ENCODE measurements around the gene CBLB. TPM values are rescaled to one million over a fixed set of nuclear protein-coding genes. Genes with fewer than 3 reads are reported as not detected.
A peak's percentile ranks its signal among the peaks of the same experiment; 100 is the strongest.

Gene CBLB
- total and polyA plus RNA-seq, 2 experiments from 2014 or later: 36.6 to 41.9 TPM

DNA sequence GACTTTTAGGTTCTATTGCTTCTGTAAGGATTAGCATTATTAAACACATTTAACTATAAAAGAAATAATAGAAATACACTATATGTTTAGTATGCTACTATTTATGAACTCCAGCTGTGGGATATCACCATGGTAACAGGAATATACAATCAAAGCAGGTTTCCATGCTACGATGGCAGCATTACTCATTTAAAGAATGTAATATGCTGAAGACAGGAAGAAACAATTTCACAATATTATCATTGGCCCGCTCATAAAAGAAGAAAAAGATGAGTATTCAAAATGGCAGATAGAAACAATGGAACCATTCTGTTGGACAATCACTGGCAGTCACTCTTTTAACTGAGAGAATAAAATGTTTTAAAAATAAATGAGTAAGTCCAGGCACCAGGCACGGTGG is 153.4 kb downstream of the CBLB start:
- Histone ChIP-seq H4K20me1 (ENCODE audit: insufficient read depth) (no peaks in the 10 kb centered on the region), H3K27me3 (replicated peaks; ENCODE audit: insufficient read depth) (no peaks in the 10 kb centered on the region), H3K4me1 (ENCODE audit: insufficient read depth) (peaks cover 12% of the 10 kb centered on the region), H2AFZ (no peak overlapping the region), H3K79me2 (ENCODE audit: insufficient read depth) (peaks cover 32% of the 10 kb centered on the region), H3K27ac (peak overlapping the region; percentile 96), H3K9ac (peak overlapping the region; percentile 72), H3K9me3 (ENCODE audit: low read depth) (no peaks in the 10 kb centered on the region), H3K36me3 (ENCODE audit: low read depth) (peaks cover 88% of the 10 kb centered on the region), H3K4me3 (no peak overlapping the region), H3F3A (ENCODE audit: insufficient read depth) (peaks cover 56% of the 10 kb centered on the region), H3K4me2 (ENCODE audit: unreplicated experiment) (no peak overlapping the region), H3K9me2 (ENCODE audit: insufficient read depth) (no peaks in the 10 kb centered on the region)
- no peak for TF ChIP-seq EZH2phosphoT487 (IDR thresholded peaks at IDR 0.05; ENCODE audit: insufficient read depth, low read depth)
- TF ChIP-seq EZH2 (IDR thresholded peaks at IDR 0.05; ENCODE audit: insufficient read depth, poor library complexity, severe bottlenecking): no peak
- 47 to 50% methylated on average over 3 of the region's 3 CpGs for WGBS, 2 experiments (ENCODE audit: low coverage in 1 of 2, low lambda C conversion rate in 2 of 2, missing lambda C conversion rate in 2 of 2)
- in situ Hi-C loops (cut with MboI): no loop called here
- peak; percentile 88 for DNase-seq

DNA sequence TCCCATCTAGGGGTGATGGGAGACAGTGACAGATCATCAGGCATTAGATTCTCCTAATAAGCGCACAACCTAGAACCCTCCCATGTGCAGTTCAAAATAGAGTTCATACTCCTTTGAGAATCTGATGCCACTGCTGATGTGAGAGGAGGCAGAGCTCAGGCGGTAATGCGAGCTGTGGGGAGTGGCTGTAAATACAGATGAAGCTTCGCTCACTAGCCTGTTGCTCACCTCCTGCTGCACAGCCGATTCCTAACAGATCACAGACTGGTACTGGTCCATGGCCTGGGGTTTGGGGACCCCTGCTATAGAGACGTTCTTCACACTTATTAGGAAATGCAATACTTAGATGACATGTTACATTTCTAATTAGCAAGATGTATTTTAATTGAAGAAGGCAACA is 154.4 kb downstream of the CBLB start:
- H3K9me2 ChIP-seq (ENCODE audit: insufficient read depth): no peaks in the 10 kb centered on the region
- no peak overlapping the region for H3K4me3 ChIP-seq
- no peak overlapping the region for H3K4me2 ChIP-seq (ENCODE audit: unreplicated experiment)
- no peaks in the 10 kb centered on the region for H4K20me1 ChIP-seq (ENCODE audit: insufficient read depth)
- no peak for TF ChIP-seq EZH2 (IDR thresholded peaks at IDR 0.05; ENCODE audit: insufficient read depth, poor library complexity, severe bottlenecking)
- no peak for TF ChIP-seq EZH2phosphoT487 (IDR thresholded peaks at IDR 0.05; ENCODE audit: insufficient read depth, low read depth)
- no peak overlapping the region for H3K9ac ChIP-seq
- no peaks in the 10 kb centered on the region for H3K9me3 ChIP-seq (ENCODE audit: low read depth)
- WGBS, 2 experiments (ENCODE audit: low coverage in 1 of 2, low lambda C conversion rate in 2 of 2, missing lambda C conversion rate in 2 of 2): 97 to 98% methylated on average over 6 of the region's 6 CpGs
- H3K27ac ChIP-seq: peak overlapping the region; percentile 96
- H3K79me2 ChIP-seq (ENCODE audit: insufficient read depth): peaks cover 38% of the 10 kb centered on the region
- in situ Hi-C loops (cut with MboI): no loop called here
- no peak overlapping the region for H2AFZ ChIP-seq
- H3F3A ChIP-seq (ENCODE audit: insufficient read depth): peaks cover 59% of the 10 kb centered on the region
- DNase-seq: no peak
- peaks cover 87% of the 10 kb centered on the region for H3K36me3 ChIP-seq (ENCODE audit: low read depth)
- H3K4me1 ChIP-seq (ENCODE audit: insufficient read depth): peaks cover 12% of the 10 kb centered on the region
- no peaks in the 10 kb centered on the region for H3K27me3 ChIP-seq (replicated peaks; ENCODE audit: insufficient read depth)

DNA sequence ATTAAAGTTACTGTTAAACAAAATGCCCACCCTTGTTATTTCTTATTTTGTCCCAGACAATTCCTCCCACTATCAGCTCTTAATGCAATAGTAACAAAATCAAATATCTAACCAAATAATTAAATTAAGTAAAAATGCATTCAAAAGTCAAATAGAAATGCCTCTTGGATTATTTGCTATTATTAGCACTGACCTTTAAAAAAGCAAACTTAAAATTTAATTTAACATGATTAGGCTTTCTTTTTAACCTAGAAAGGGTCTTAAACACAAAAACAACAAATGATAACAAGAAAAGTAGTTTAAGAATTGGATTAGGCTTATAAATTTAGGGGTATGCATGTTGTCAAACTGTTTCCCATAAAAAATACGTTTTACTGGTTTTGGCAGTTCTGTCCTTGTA is 159.8 kb downstream of the CBLB start:
- Histone ChIP-seq H3F3A (ENCODE audit: insufficient read depth) (peaks cover 52% of the 10 kb centered on the region), H2AFZ (no peak overlapping the region), H3K4me1 (ENCODE audit: insufficient read depth) (no peaks in the 10 kb centered on the region), H3K4me2 (ENCODE audit: unreplicated experiment) (no peak overlapping the region), H3K4me3 (no peak overlapping the region), H3K79me2 (ENCODE audit: insufficient read depth) (peaks cover 59% of the 10 kb centered on the region), H3K27ac (no peak overlapping the region), H3K36me3 (ENCODE audit: low read depth) (peaks cover 83% of the 10 kb centered on the region), H3K27me3 (replicated peaks; ENCODE audit: insufficient read depth) (no peaks in the 10 kb centered on the region), H3K9me2 (ENCODE audit: insufficient read depth) (no peaks in the 10 kb centered on the region), H4K20me1 (ENCODE audit: insufficient read depth) (no peaks in the 10 kb centered on the region), H3K9ac (no peak overlapping the region), H3K9me3 (ENCODE audit: low read depth) (no peaks in the 10 kb centered on the region)
- in situ Hi-C loops (cut with MboI): no loop called here
- DNase-seq: no peak
- no peak for TF ChIP-seq EZH2phosphoT487 (IDR thresholded peaks at IDR 0.05; ENCODE audit: insufficient read depth, low read depth)
- no peak for TF ChIP-seq EZH2 (IDR thresholded peaks at IDR 0.05; ENCODE audit: insufficient read depth, poor library complexity, severe bottlenecking)
- 92 to 95% methylated on average over 1 of the region's 1 CpG for WGBS, 2 experiments (ENCODE audit: low coverage in 1 of 2, low lambda C conversion rate in 2 of 2, missing lambda C conversion rate in 2 of 2)

DNA sequence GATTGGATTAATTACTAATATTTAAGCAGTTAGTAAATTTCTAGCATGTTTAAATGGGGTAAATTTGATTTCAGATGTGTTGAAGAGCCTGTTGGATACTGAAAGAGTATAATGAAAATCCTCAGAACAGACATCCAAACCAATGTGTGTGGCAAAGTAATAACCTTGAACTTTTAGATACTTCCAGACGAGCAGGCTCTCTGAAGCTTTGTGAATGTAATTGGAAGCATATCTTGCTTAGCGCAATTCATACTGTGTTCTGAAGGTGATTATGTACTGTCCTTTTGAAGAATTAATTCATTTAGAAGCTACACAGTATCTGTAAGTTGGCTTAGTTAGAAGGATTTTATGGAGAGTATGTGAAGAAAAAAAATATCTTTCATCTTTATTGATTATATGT is 161.8 kb downstream of the CBLB start:
- H3K9ac ChIP-seq: no peak overlapping the region
- 97 to 100% methylated on average over 2 of the region's 2 CpGs for WGBS, 2 experiments (ENCODE audit: low coverage in 1 of 2, low lambda C conversion rate in 2 of 2, missing lambda C conversion rate in 2 of 2)
- no peaks in the 10 kb centered on the region for H3K9me3 ChIP-seq (ENCODE audit: low read depth)
- in situ Hi-C loops (cut with MboI): no loop called here
- no peaks in the 10 kb centered on the region for H3K27me3 ChIP-seq (replicated peaks; ENCODE audit: insufficient read depth)
- no peaks in the 10 kb centered on the region for H3K4me1 ChIP-seq (ENCODE audit: insufficient read depth)
- H3K9me2 ChIP-seq (ENCODE audit: insufficient read depth): no peaks in the 10 kb centered on the region
- peaks cover 88% of the 10 kb centered on the region for H3K36me3 ChIP-seq (ENCODE audit: low read depth)
- no peak overlapping the region for H2AFZ ChIP-seq
- no peak overlapping the region for H3K27ac ChIP-seq
- TF ChIP-seq EZH2phosphoT487 (IDR thresholded peaks at IDR 0.05; ENCODE audit: insufficient read depth, low read depth) (no peak), EZH2 (IDR thresholded peaks at IDR 0.05; ENCODE audit: insufficient read depth, poor library complexity, severe bottlenecking) (no peak)
- H3K4me2 ChIP-seq (ENCODE audit: unreplicated experiment): no peak overlapping the region
- no peak for DNase-seq
- H3K4me3 ChIP-seq: no peak overlapping the region
- no peaks in the 10 kb centered on the region for H4K20me1 ChIP-seq (ENCODE audit: insufficient read depth)
- peaks cover 53% of the 10 kb centered on the region for H3K79me2 ChIP-seq (ENCODE audit: insufficient read depth)
- peaks cover 63% of the 10 kb centered on the region for H3F3A ChIP-seq (ENCODE audit: insufficient read depth)
